HCT116 (cell line): ENCODE measurements around the gene RS1. TPM values are rescaled to one million over a fixed set of nuclear protein-coding genes. Genes with fewer than 3 reads are reported as not detected.

Experiments
- ATAC-seq: fragments of 200-7000 bp; cut with Tn5 transposase; 2 replicates; pipeline ENCODE4 v1.9.1; 2020; ENCODE audit warnings: mild to moderate bottlenecking, moderate library complexity
- BruUV-seq: library from RNA; stranded (reverse); fragments of 400-500 nt; replicated peaks from 2 replicates; lab custom pipeline; 2021; lab: Mats Ljungman, UMichigan
- CTCF ChIA-PET: fragments of 300-600 bp; sonication (Branson Sonifier 250); formaldehyde crosslinking; loops from one replicate; lab custom pipeline; 2021; ENCODE audit warnings: antibody characterized with exemption; lab: Charles Lee
- POLR2A ChIA-PET: fragments of 300-600, 350-600 bp; sonication (Branson Sonifier 250); formaldehyde crosslinking; loops from one replicate; lab custom pipeline; 2021; ENCODE audit warnings: antibody characterized with exemption; lab: Charles Lee
- RAD21 ChIA-PET, 2 experiments: fragments of 300-600 bp; sonication (Branson Sonifier 250); formaldehyde crosslinking; loops; one replicate each; lab custom pipeline; 2023; ENCODE audit warnings: low total read pairs in 2 of 2; ENCODE audit not compliant: uncharacterized antibody in 2 of 2, unreplicated experiment in 2 of 2, low non-redundant PET in 1 of 2; lab: Charles Lee
- DNase-seq: peaks from one replicate; pipeline ENCODE4 v3.0.0-alpha.2; 2010; ENCODE audit warnings: low read depth, low spot score
- H2AFZ ChIP-seq: fragments of 200-600 bp; shearing (Covaris generic), sonication (generic); 2 replicates; pipeline ENCODE4 v1.6.1; 2017; ENCODE audit warnings: low read depth, mixed run types, mixed read lengths, antibody characterized with exemption, low read length; ENCODE audit not compliant: poor library complexity, severe bottlenecking
- H3K27ac ChIP-seq: 2 replicates; pipeline ENCODE4 v1.5.1; 2012; ENCODE audit warnings: low read depth, low read length
- H3K27me3 ChIP-seq: fragments of 200-600 bp; sonication (generic); 2 replicates; pipeline ENCODE4 v1.6.1; 2016; ENCODE audit warnings: mixed run types, low read length, mixed read lengths; ENCODE audit not compliant: insufficient read depth
- H3K36me3 ChIP-seq, 2 experiments: fragments of 200-500 bp in 1 of 2; fragments of 200-600 bp in 1 of 2; sonication (Bioruptor generic) in 1 of 2; sonication (generic) in 1 of 2; 2 replicates each; pipeline versions ENCODE4 v1.5.1 to v1.6.1; 2014 to 2016; ENCODE audit warnings: low read length in 2 of 2, inconsistent platforms in 1 of 2, mixed read lengths in 1 of 2, mixed run types in 1 of 2; ENCODE audit not compliant: insufficient read depth in 2 of 2, control insufficient read depth in 1 of 2
- H3K4me1 ChIP-seq, 2 experiments: fragments of 200-600 bp in 1 of 2; sonication (generic) in 1 of 2; 2 replicates each; pipeline versions ENCODE4 v1.5.1 to v1.6.1; 2012 to 2017; ENCODE audit warnings: low read length in 2 of 2, inconsistent platforms in 1 of 2, mild to moderate bottlenecking in 1 of 2, mixed read lengths in 1 of 2, mixed run types in 1 of 2, moderate library complexity in 1 of 2; ENCODE audit not compliant: insufficient read depth in 2 of 2, control insufficient read depth in 1 of 2
- H3K4me2 ChIP-seq: fragments of 200-600 bp; sonication (generic); 2 replicates; pipeline ENCODE4 v1.6.1; 2017; ENCODE audit warnings: mixed run types, low read length, mixed read lengths
- H3K4me3 ChIP-seq, 2 experiments: fragments of 200-600 bp in 1 of 2; sonication (generic) in 1 of 2; replicated peaks in 1 of 2; 2 replicates each; pipeline ENCODE4 v1.5.1; 2011 to 2016; ENCODE audit warnings: low read length in 2 of 2, control low read depth in 1 of 2, low read depth in 1 of 2, mild to moderate bottlenecking in 1 of 2, mixed read lengths in 1 of 2, mixed run types in 1 of 2
- H3K79me2 ChIP-seq: fragments of 200-600 bp; sonication (generic); 2 replicates; pipeline ENCODE4 v1.6.1; 2017; ENCODE audit warnings: mild to moderate bottlenecking, mixed run types, low read length, moderate library complexity, mixed read lengths; ENCODE audit not compliant: insufficient read depth
- H3K9ac ChIP-seq: fragments of 200-600 bp; sonication (generic); 2 replicates; pipeline ENCODE4 v1.6.1; 2016; ENCODE audit warnings: low read length, mixed read lengths
- H3K9me2 ChIP-seq: fragments of 200-600 bp; sonication (generic), shearing (Covaris generic); 2 replicates; pipeline ENCODE4 v1.6.1; 2017; ENCODE audit warnings: mixed run types, mild to moderate bottlenecking, moderate library complexity; ENCODE audit not compliant: insufficient read depth
- H3K9me3 ChIP-seq, 2 experiments: fragments of 200-500 bp in 1 of 2; fragments of 200-600 bp in 1 of 2; sonication (Bioruptor generic) in 1 of 2; sonication (generic) in 1 of 2; 2 replicates each; pipeline ENCODE4 v1.6.1; 2014 to 2017; ENCODE audit warnings: low read length in 2 of 2, mixed read lengths in 2 of 2, inconsistent platforms in 1 of 2, low read depth in 1 of 2, mild to moderate bottlenecking in 1 of 2, mixed run types in 1 of 2, moderate library complexity in 1 of 2; ENCODE audit not compliant: control insufficient read depth in 1 of 2, insufficient read depth in 1 of 2
- H4K20me1 ChIP-seq: fragments of 200-600 bp; sonication (generic), shearing (Covaris generic); 2 replicates; pipeline ENCODE4 v1.6.1; 2017; ENCODE audit warnings: mixed run types, mild to moderate bottlenecking, moderate library complexity; ENCODE audit not compliant: insufficient read depth
- ATF3 ChIP-seq: IDR thresholded peaks from 2 replicates; pipeline ENCODE4 v1.6.1; 2012
- CEBPB ChIP-seq: IDR thresholded peaks from 2 replicates; pipeline ENCODE4 v1.6.1; 2012; ENCODE audit warnings: low read depth
- POLR2AphosphoS5 ChIP-seq: IDR thresholded peaks from 2 replicates; pipeline ENCODE4 v1.6.1; 2011; ENCODE audit warnings: mild to moderate bottlenecking, low read depth, low read length, moderate library complexity
- RAD21 ChIP-seq: IDR thresholded peaks from 2 replicates; pipeline ENCODE4 v1.6.1; 2012; ENCODE audit warnings: low read depth, mild to moderate bottlenecking
- SIN3A ChIP-seq: IDR thresholded peaks from 2 replicates; pipeline ENCODE4 v1.6.1; 2012; ENCODE audit warnings: low read depth
- TCF7L2 ChIP-seq: IDR thresholded peaks from 2 replicates; pipeline ENCODE4 v1.7.0; 2011; ENCODE audit warnings: borderline replicate concordance, inconsistent platforms; ENCODE audit not compliant: insufficient read depth, insufficient read length; ENCODE audit errors: extremely low read depth
- YY1 ChIP-seq: IDR thresholded peaks from 2 replicates; pipeline ENCODE4 v1.6.1; 2011; ENCODE audit warnings: low read length, low read depth, moderate library complexity, mild to moderate bottlenecking; ENCODE audit not compliant: insufficient replicate concordance; ENCODE audit errors: extremely low read depth
- ZFX ChIP-seq: fragments of 450-650 bp; IDR thresholded peaks from 2 replicates; pipeline ENCODE4 v1.6.1; 2017
- intact Hi-C: fragments of 100-400 bp; cut with micrococcal nuclease; formaldehyde crosslinking; loops from 2 replicates; pipeline ENCODE4 v1.10.0; 2022
- total RNA-seq: library from RNA; stranded (reverse); gene quantifications from one replicate; pipeline ENCODE4 v1.2.1, GENCODE V29; 2021; ENCODE audit not compliant: unreplicated experiment
- TF ChIP-seq, protein P1 (sequence below): IDR thresholded peaks from 2 replicates; pipeline ENCODE4 v1.6.1; 2012

RS1 gene
- total RNA-seq, 1 experiment from 2014 or later: not detected

DNA sequence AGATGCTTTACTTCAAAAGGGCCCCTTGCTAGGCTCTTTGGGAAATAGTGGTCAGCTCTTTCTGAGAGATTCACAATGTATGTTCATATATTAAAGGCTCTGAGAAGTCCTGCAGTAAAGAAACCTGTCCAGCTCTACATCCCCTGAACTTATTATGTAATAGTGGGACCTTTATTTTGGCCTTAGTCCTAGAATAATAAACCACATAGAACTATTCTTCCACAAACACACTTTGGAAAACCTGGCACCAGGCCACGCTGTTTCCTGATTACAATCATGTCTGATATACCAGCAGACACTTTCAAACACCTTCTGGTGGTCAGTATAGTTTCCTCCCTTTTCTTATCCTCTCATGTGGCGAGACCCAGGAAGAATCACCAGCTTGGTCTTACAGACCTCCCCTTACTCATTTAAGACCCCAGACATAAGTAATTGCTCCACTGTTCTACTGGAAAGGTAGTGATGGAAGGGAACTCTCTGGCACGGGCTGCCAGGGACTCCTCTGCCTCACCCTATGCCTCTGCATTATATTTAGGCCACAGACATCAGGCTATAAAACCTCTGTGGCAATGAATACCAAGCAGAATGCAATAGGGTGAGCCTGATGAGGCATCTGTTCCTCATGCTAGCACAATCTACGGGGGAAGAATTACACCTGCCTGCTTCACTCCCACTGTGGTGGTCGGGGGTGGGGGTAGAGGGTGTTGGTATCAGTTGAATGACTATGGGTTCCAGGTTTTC lies 29.9 kb upstream of the RS1 start:
- ChIA-PET RAD21 (no interaction called here), CTCF (no interaction called here), POLR2A (interaction anchor here (0.8 kb wide), 1 partner anchor 13 kb away, joined by 4 read pairs; no protein-coding TSS in a partner anchor)
- H2AFZ ChIP-seq: no peak overlapping the region
- no peaks in the 10 kb centered on the region for H3K27me3 ChIP-seq
- no peak overlapping the region for H3K9ac ChIP-seq
- DNase-seq (no peak), ATAC-seq (no peak)
- H3K4me3 ChIP-seq: no peak overlapping the region
- TF ChIP-seq ZFX (no peak), TCF7L2 (no peak), ATF3 (no peak), POLR2AphosphoS5 (no peak), RAD21 (no peak), SIN3A (no peak), CEBPB (no peak), YY1 (no peak)
- TF ChIP-seq, protein P1, sequence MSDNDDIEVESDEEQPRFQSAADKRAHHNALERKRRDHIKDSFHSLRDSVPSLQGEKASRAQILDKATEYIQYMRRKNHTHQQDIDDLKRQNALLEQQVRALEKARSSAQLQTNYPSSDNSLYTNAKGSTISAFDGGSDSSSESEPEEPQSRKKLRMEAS: no peak
- no TSS peak for BruUV-seq
- no peaks in the 10 kb centered on the region for H3K79me2 ChIP-seq
- H3K9me3 ChIP-seq: no peaks in the 10 kb centered on the region
- H3K27ac ChIP-seq: no peak overlapping the region
- intact Hi-C loops: no loop called here
- no peaks in the 10 kb centered on the region for H3K36me3 ChIP-seq
- H3K4me1 ChIP-seq: 0 out of 4 replicates have a peak, but pooled peaks cover 0 to 2% of the 10 kb centered on the region in 2 experiments
- H3K4me2 ChIP-seq: no peak overlapping the region
- no peaks in the 10 kb centered on the region for H4K20me1 ChIP-seq
- H3K9me2 ChIP-seq: no peaks in the 10 kb centered on the region
